Choroid plexus epithelial cell (primary cell): ENCODE data around the gene KCNQ2.

Source experiments
- DNase-seq: peaks from one replicate; pipeline ENCODE4 v3.0.0-alpha.2; 2010; ENCODE audit warnings: low read depth
- H3K4me3 ChIP-seq: 2 replicates; pipeline ENCODE4 v1.5.1; 2011; ENCODE audit warnings: low read depth, mild to moderate bottlenecking, control low read depth, low read length, moderate library complexity
- CTCF ChIP-seq: conservative IDR thresholded peaks from 2 replicates; pipeline ENCODE4 v1.5.1; 2011; ENCODE audit warnings: low read depth, mild to moderate bottlenecking, control low read depth, inconsistent platforms, low read length, moderate library complexity

KCNQ2 gene

GRCh38 chr20:63493563-63494020 is 21.1 kb upstream of the KCNQ2 start:
- TF ChIP-seq CTCF = no peak
- DNase-seq = no peak
- H3K4me3 ChIP-seq = no peak overlapping the region

GRCh38 chr20:63492982-63493381 is 20.5 kb upstream of the KCNQ2 start:
- DNase-seq = no peak
- H3K4me3 ChIP-seq = no peak overlapping the region
- no peak for TF ChIP-seq CTCF

GRCh38 chr20:63492518-63492917 is 20.1 kb upstream of the KCNQ2 start:
- no peak for TF ChIP-seq CTCF
- H3K4me3 ChIP-seq = no peak overlapping the region
- DNase-seq = no peak

- TF ChIP-seq CTCF = no peak
- DNase-seq = no peak
- no peak overlapping the region for H3K4me3 ChIP-seq
Observed at GRCh38 chr20:63491635-63492230, 19.3 kb upstream of the KCNQ2 start.

GRCh38 chr20:63491078-63491477 is 18.6 kb upstream of the KCNQ2 start:
- no peak overlapping the region for H3K4me3 ChIP-seq
- TF ChIP-seq CTCF = no peak
- no peak for DNase-seq

GRCh38 chr20:63490416-63490815 is 18.0 kb upstream of the KCNQ2 start:
- DNase-seq = no peak
- TF ChIP-seq CTCF = no peak
- no peak overlapping the region for H3K4me3 ChIP-seq
